B cell (primary cell): ENCODE results near the gene KCNJ10. TPM values are rescaled to one million over a fixed set of nuclear protein-coding genes. Genes with fewer than 3 reads are reported as not detected.

Experiments used
- ATAC-seq: fragments of 200-7000 bp; cut with Tn5 transposase; one replicate; pipeline ENCODE4 v1.10.0; 2021; ENCODE audit warnings: low read depth, mild to moderate bottlenecking, moderate number of reproducible peaks, moderate library complexity
- CTCF ChIA-PET: fragments of 350-600 bp; sonication (Branson Sonifier 250); formaldehyde crosslinking; loops from one replicate; lab custom pipeline; 2021; ENCODE audit warnings: antibody characterized with exemption, inconsistent platforms; lab: Charles Lee
- POLR2A ChIA-PET: fragments of 350-600 bp; sonication (Branson Sonifier 250); formaldehyde crosslinking; loops from one replicate; lab custom pipeline; 2021; ENCODE audit warnings: antibody characterized with exemption; lab: Charles Lee
- DNase-seq: peaks from one replicate; pipeline ENCODE4 v3.0.0; 2013
- H2AFZ ChIP-seq: 2 replicates; pipeline ENCODE4 v1.6.1; 2012; ENCODE audit warnings: mild to moderate bottlenecking, low read depth, low read length; ENCODE audit not compliant: insufficient read depth, poor library complexity, severe bottlenecking
- H3K27ac ChIP-seq, 2 donors: 1 replicate in 1 of 2; 2 replicates in 1 of 2; pipeline ENCODE4 v1.5.1; 2012 to 2013; ENCODE audit warnings: low read length in 2 of 2, mild to moderate bottlenecking in 2 of 2, moderate library complexity in 1 of 2
- H3K27me3 ChIP-seq, 4 experiments: fragments of 200-600 bp in 1 of 4; sonication (generic) in 1 of 4; replicated peaks in 1 of 4; 1 replicate in 2 of 4; 2 replicates in 2 of 4; pipeline versions ENCODE4 v1.6.1 to v1.7.0; 2013 to 2016; ENCODE audit warnings: low read length in 3 of 4, mild to moderate bottlenecking in 2 of 4, mixed read lengths in 1 of 4, moderate library complexity in 1 of 4; ENCODE audit not compliant: insufficient read depth in 4 of 4, control insufficient read depth in 3 of 4; ENCODE audit errors: control extremely low read depth in 1 of 4
- H3K36me3 ChIP-seq, 2 experiments: replicated peaks in 1 of 2; 1 replicate in 1 of 2; 2 replicates in 1 of 2; pipeline versions ENCODE4 v1.6.1 to v1.7.1; 2013; ENCODE audit warnings: low read length in 1 of 2; ENCODE audit not compliant: insufficient read depth in 2 of 2, control insufficient read depth in 1 of 2; ENCODE audit errors: control extremely low read depth in 1 of 2, extremely low read depth in 1 of 2
- H3K4me1 ChIP-seq, 2 donors: fragments of 200-600 bp in 1 of 2; sonication (generic) in 1 of 2; 1 replicate in 1 of 2; 2 replicates in 1 of 2; pipeline versions ENCODE4 v1.5.1 to v1.6.1; 2013 to 2017; ENCODE audit warnings: low read length in 2 of 2; ENCODE audit not compliant: control insufficient read depth in 2 of 2, insufficient read depth in 2 of 2
- H3K4me2 ChIP-seq: replicated peaks from 2 replicates; pipeline ENCODE3; 2012; ENCODE audit warnings: mild to moderate bottlenecking, low read depth, low read length; ENCODE audit not compliant: poor library complexity, severe bottlenecking
- H3K4me3 ChIP-seq, 5 experiments: fragments of 200-600 bp in 1 of 5; sonication (generic) in 1 of 5; 1 replicate in 3 of 5; 2 replicates in 2 of 5; pipeline versions ENCODE4 v1.5.1 to v1.7.0; 2011 to 2016; ENCODE audit warnings: low read length in 4 of 5, mild to moderate bottlenecking in 4 of 5, low read depth in 2 of 5, control low read depth in 1 of 5, moderate library complexity in 1 of 5; ENCODE audit not compliant: insufficient read depth in 1 of 5; ENCODE audit errors: control extremely low read depth in 1 of 5, extremely low read depth in 1 of 5
- H3K79me2 ChIP-seq: fragments of 200-600 bp; sonication (generic); one replicate; pipeline ENCODE4 v1.6.0; 2016; ENCODE audit warnings: low read length; ENCODE audit not compliant: control insufficient read depth, insufficient read depth
- H3K9ac ChIP-seq: fragments of 200-600 bp; sonication (generic); 2 replicates; pipeline ENCODE4 v1.6.1; 2017; ENCODE audit warnings: mild to moderate bottlenecking, low read length, moderate library complexity
- H3K9me3 ChIP-seq, 3 donors: one replicate each; pipeline versions ENCODE4 v1.6.1 to v1.7.1; 2013; ENCODE audit warnings: low read length in 2 of 3; ENCODE audit not compliant: control insufficient read depth in 2 of 3, insufficient read depth in 1 of 3; ENCODE audit errors: control extremely low read depth in 1 of 3
- H4K20me1 ChIP-seq: 2 replicates; pipeline ENCODE4 v1.6.0; 2012; ENCODE audit warnings: mild to moderate bottlenecking, low read length; ENCODE audit not compliant: insufficient read depth, control insufficient read depth, poor library complexity, severe bottlenecking
- H3K27ac Mint-ChIP-seq: one replicate; pipeline ENCODE4 v1.8.0; 2021; ENCODE audit warnings: mixed read lengths
- H3K27me3 Mint-ChIP-seq: one replicate; pipeline ENCODE4 v1.8.0; 2021; ENCODE audit warnings: mixed read lengths
- H3K4me1 Mint-ChIP-seq: one replicate; pipeline ENCODE4 v1.8.0; 2021; ENCODE audit warnings: mixed read lengths
- H3K4me3 Mint-ChIP-seq: one replicate; pipeline ENCODE4 v1.8.0; 2021; ENCODE audit warnings: mixed read lengths
- H3K9me3 Mint-ChIP-seq: one replicate; pipeline ENCODE4 v1.8.0; 2022; ENCODE audit warnings: mixed read lengths; ENCODE audit not compliant: insufficient read depth
- CTCF ChIP-seq: fragments of 200-600 bp; IDR thresholded peaks from one replicate; pipeline ENCODE4 v1.8.0; 2022; ENCODE audit warnings: antibody characterized with exemption, mild to moderate bottlenecking
- EZH2 ChIP-seq: IDR thresholded peaks from 2 replicates; pipeline ENCODE4 v1.6.1; 2012; ENCODE audit warnings: borderline replicate concordance, low read depth, mild to moderate bottlenecking, moderate library complexity, low read length; ENCODE audit not compliant: insufficient read depth, poor library complexity, severe bottlenecking
- WGBS: methylation state at CpG from one replicate; pipeline ENCODE4 v1.1.5; 2013; ENCODE audit warnings: missing lambda C conversion rate; ENCODE audit not compliant: insufficient coverage; 5-methylcytosine and 5-hydroxymethylcytosine counted together
- intact Hi-C: fragments of 100-400 bp; cut with micrococcal nuclease; formaldehyde crosslinking; loops from one replicate; pipeline ENCODE4 v1.10.0; 2022
- polyA plus RNA-seq: library from polyadenylated mRNA; depleted of rRNA; stranded (reverse); fragments of >200 nt; gene quantifications from 2 replicates; pipeline ENCODE4 v1.2.3, GENCODE V29; 2012
- total RNA-seq, 2 donors: library from RNA; stranded (reverse); fragments of 120-200 nt in 1 of 2; gene quantifications; 1 replicate in 1 of 2; 2 replicates in 1 of 2; pipeline versions ENCODE4 v1.2.3 to v1.2.4, GENCODE V29; 2013 to 2022

KCNJ10 gene
- total and polyA plus RNA-seq, 2 donors (not counting 1 experiment from before 2014, with no cell fraction given), result not detected

GRCh38 chr1:160107512-160107911, 37.6 kb upstream of the KCNJ10 start:
- H2AFZ ChIP-seq, result no peak overlapping the region
- Mint-ChIP-seq H3K27ac (no peak overlapping the region), H3K27me3 (peaks cover 5% of the 10 kb centered on the region), H3K4me3 (no peak overlapping the region), H3K4me1 (peaks cover 2% of the 10 kb centered on the region), H3K9me3 (no peaks in the 10 kb centered on the region)
- H3K79me2 ChIP-seq, result no peaks in the 10 kb centered on the region
- peaks cover 0 to 3% (median 0%) of the 10 kb centered on the region in 4 experiments for H3K27me3 ChIP-seq
- ChIA-PET POLR2A (no interaction called here), CTCF (interaction anchor here (0.7 to 3.4 kb wide), 5 partner anchors 21 to 269 kb away, joined by 4 to 15 read pairs (median 6); no protein-coding TSS in a partner anchor)
- H4K20me1 ChIP-seq, result no peaks in the 10 kb centered on the region
- ATAC-seq (no peak), DNase-seq (no peak)
- WGBS, result 83% methylated on average over 1 of the region's 1 CpG
- H3K36me3 ChIP-seq, result no peaks in the 10 kb centered on the region
- no peaks in the 10 kb centered on the region for H3K4me1 ChIP-seq
- TF ChIP-seq EZH2 (no peak), CTCF (no peak)
- H3K4me2 ChIP-seq, result no peak overlapping the region
- H3K4me3 ChIP-seq, result no peak overlapping the region
- intact Hi-C loops, result no loop called here
- no peak overlapping the region for H3K9ac ChIP-seq
- H3K9me3 ChIP-seq, result no peaks in the 10 kb centered on the region
- H3K27ac ChIP-seq, result no peak overlapping the region

GRCh38 chr1:160105155-160105554, 35.2 kb upstream of the KCNJ10 start:
- no peaks in the 10 kb centered on the region for H3K9me3 Mint-ChIP-seq
- ChIA-PET CTCF (interaction anchor here (0.9 to 7.2 kb wide), 9 partner anchors 19 to 271 kb away, joined by 3 to 131 read pairs (median 5); no protein-coding TSS in a partner anchor), POLR2A (no interaction called here)

More at GRCh38 chr1:160105155-160105554, 35.2 kb upstream of the KCNJ10 start:
- Histone ChIP-seq H2AFZ (no peak overlapping the region), H3K4me1 (peaks cover 7 to 12% of the 10 kb centered on the region in 2 donors), H3K27me3 (peaks cover 0 to 3% (median 0%) of the 10 kb centered on the region in 4 experiments), H3K4me2 (no peak overlapping the region), H3K9ac (no peak overlapping the region), H3K79me2 (no peaks in the 10 kb centered on the region), H4K20me1 (no peaks in the 10 kb centered on the region), H3K9me3 (no peaks in the 10 kb centered on the region), H3K4me3 (no peak overlapping the region), H3K27ac (no peak overlapping the region), H3K36me3 (no peaks in the 10 kb centered on the region)
- ATAC-seq, result no peak
- WGBS, result 93% methylated on average over 4 of the region's 5 CpGs
- H3K27me3 Mint-ChIP-seq, result peaks cover 5% of the 10 kb centered on the region
- TF ChIP-seq CTCF, result no peak
- TF ChIP-seq EZH2, result no peak
- intact Hi-C loops, result no loop called here
- DNase-seq, result no peak
- no peak overlapping the region for H3K27ac Mint-ChIP-seq
- H3K4me3 Mint-ChIP-seq, result no peak overlapping the region
- H3K4me1 Mint-ChIP-seq, result peaks cover 17% of the 10 kb centered on the region
